Large intestine (tissue), 3 donors: ENCODE data around the gene PPARA. TPM values are rescaled to one million over a fixed set of nuclear protein-coding genes. Genes with fewer than 3 reads are reported as not detected.

ENCODE experiments used
- DNase-seq, 2 donors: peaks; one replicate each; pipeline versions ENCODE4 v3.0.0 to v3.0.0-alpha.2; 2013
- H3K27ac ChIP-seq: one replicate; pipeline ENCODE4 v1.5.1; 2013; ENCODE audit warnings: low read length
- H3K27me3 ChIP-seq: 2 replicates; pipeline ENCODE4 v1.6.1; 2013; ENCODE audit warnings: low read length; ENCODE audit not compliant: control insufficient read depth, insufficient read depth
- H3K36me3 ChIP-seq: 2 replicates; pipeline ENCODE4 v1.6.1; 2013; ENCODE audit warnings: low read length; ENCODE audit not compliant: control insufficient read depth, insufficient read depth
- H3K4me1 ChIP-seq: one replicate; pipeline ENCODE4 v1.6.1; 2013; ENCODE audit warnings: low read length; ENCODE audit not compliant: control insufficient read depth, insufficient read depth
- H3K4me3 ChIP-seq: one replicate; pipeline ENCODE4 v1.5.1; 2013; ENCODE audit warnings: low read length
- H3K9me3 ChIP-seq: one replicate; pipeline ENCODE4 v1.6.1; 2013; ENCODE audit warnings: mild to moderate bottlenecking, low read depth, low read length, moderate library complexity; ENCODE audit not compliant: control insufficient read depth
- WGBS: methylation state at CpG from one replicate; pipeline ENCODE4 v1.1.5; 2013; ENCODE audit warnings: low lambda C conversion rate; ENCODE audit not compliant: insufficient coverage; 5-methylcytosine and 5-hydroxymethylcytosine counted together
- polyA plus RNA-seq: library from polyadenylated mRNA; unstranded; fragments of 120-200 nt; gene quantifications from one replicate; pipeline ENCODE4 v1.2.1, GENCODE V29; 2013

PPARA gene
- polyA plus RNA-seq, 1 donor: 46.6 TPM

- Histone ChIP-seq H3K4me3 (no peak overlapping the region), H3K27me3 (no peaks in the 10 kb centered on the region), H3K9me3 (peaks cover 5% of the 10 kb centered on the region), H3K4me1 (peaks cover 14% of the 10 kb centered on the region), H3K27ac (no peak overlapping the region), H3K36me3 (no peaks in the 10 kb centered on the region)
- WGBS: no CpG with 5 or more reads among the region's 6 CpGs
- DNase-seq: no peak
Observed at GRCh38 chr22:46121079-46121478, 29.2 kb upstream of the PPARA start.

GRCh38 chr22:46121523-46122287 is 28.6 kb upstream of the PPARA start:
- DNase-seq: no peak
- Histone ChIP-seq H3K27me3 (no peaks in the 10 kb centered on the region), H3K27ac (no peak overlapping the region), H3K4me1 (peaks cover 12% of the 10 kb centered on the region), H3K9me3 (peaks cover 8% of the 10 kb centered on the region), H3K36me3 (no peaks in the 10 kb centered on the region), H3K4me3 (no peak overlapping the region)
- WGBS: no CpG with 5 or more reads among the region's 11 CpGs

- H3K27ac ChIP-seq: no peak overlapping the region
- H3K36me3 ChIP-seq: no peaks in the 10 kb centered on the region
- peak; percentile 45 to 53 for DNase-seq
- WGBS: no CpG with 5 or more reads among the region's 24 CpGs
- no peak overlapping the region for H3K4me3 ChIP-seq
- H3K27me3 ChIP-seq: no peaks in the 10 kb centered on the region
- peaks cover 11% of the 10 kb centered on the region for H3K4me1 ChIP-seq
- H3K9me3 ChIP-seq: peaks cover 15% of the 10 kb centered on the region
Observed at GRCh38 chr22:46122511-46122971, 27.8 kb upstream of the PPARA start.

GRCh38 chr22:46122980-46123693 is 27.2 kb upstream of the PPARA start:
- H3K36me3 ChIP-seq: no peaks in the 10 kb centered on the region
- H3K27ac ChIP-seq: no peak overlapping the region
- no peak for DNase-seq
- H3K4me1 ChIP-seq: peaks cover 11% of the 10 kb centered on the region
- no peak overlapping the region for H3K4me3 ChIP-seq
- peaks cover 15% of the 10 kb centered on the region for H3K9me3 ChIP-seq
- WGBS: 100% methylated on average over 1 of the region's 19 CpGs
- no peaks in the 10 kb centered on the region for H3K27me3 ChIP-seq

GRCh38 chr22:46123694-46124382 is 26.5 kb upstream of the PPARA start:
- Histone ChIP-seq H3K36me3 (no peaks in the 10 kb centered on the region), H3K9me3 (peaks cover 15% of the 10 kb centered on the region), H3K4me3 (no peak overlapping the region), H3K4me1 (peaks cover 11% of the 10 kb centered on the region), H3K27me3 (no peaks in the 10 kb centered on the region), H3K27ac (no peak overlapping the region)
- no CpG with 5 or more reads among the region's 15 CpGs for WGBS
- DNase-seq: no peak

- WGBS: no CpG with 5 or more reads among the region's 12 CpGs
- H3K4me1 ChIP-seq: peaks cover 11% of the 10 kb centered on the region
- H3K36me3 ChIP-seq: no peaks in the 10 kb centered on the region
- H3K4me3 ChIP-seq: no peak overlapping the region
- H3K27me3 ChIP-seq: no peaks in the 10 kb centered on the region
- peaks cover 15% of the 10 kb centered on the region for H3K9me3 ChIP-seq
- H3K27ac ChIP-seq: no peak overlapping the region
- no peak for DNase-seq
Observed at GRCh38 chr22:46124383-46125144, 25.8 kb upstream of the PPARA start.

- Histone ChIP-seq H3K27me3 (no peaks in the 10 kb centered on the region), H3K27ac (no peak overlapping the region), H3K4me3 (no peak overlapping the region), H3K4me1 (peaks cover 11% of the 10 kb centered on the region), H3K36me3 (no peaks in the 10 kb centered on the region), H3K9me3 (peaks cover 15% of the 10 kb centered on the region)
- DNase-seq: no peak
- no CpG with 5 or more reads among the region's 7 CpGs for WGBS
Observed at GRCh38 chr22:46125311-46125710, 25.0 kb upstream of the PPARA start.

GRCh38 chr22:46125816-46126765 is 24.2 kb upstream of the PPARA start:
- Histone ChIP-seq H3K36me3 (no peaks in the 10 kb centered on the region), H3K27me3 (no peaks in the 10 kb centered on the region), H3K27ac (peak overlapping the region; percentile 23), H3K4me1 (peaks cover 11% of the 10 kb centered on the region), H3K4me3 (no peak overlapping the region), H3K9me3 (peaks cover 15% of the 10 kb centered on the region)
- peak; percentile 91 to 94 for DNase-seq
- WGBS: no CpG with 5 or more reads among the region's 33 CpGs

- H3K4me1 ChIP-seq: peaks cover 11% of the 10 kb centered on the region
- H3K27ac ChIP-seq: no peak overlapping the region
- WGBS: no CpG with 5 or more reads among the region's 13 CpGs
Observed at GRCh38 chr22:46126853-46127385, 23.4 kb upstream of the PPARA start.

More at GRCh38 chr22:46126853-46127385, 23.4 kb upstream of the PPARA start:
- Histone ChIP-seq H3K4me3 (no peak overlapping the region), H3K27me3 (no peaks in the 10 kb centered on the region), H3K9me3 (peaks cover 15% of the 10 kb centered on the region), H3K36me3 (no peaks in the 10 kb centered on the region)
- DNase-seq: no peak
